ENCODE results near the gene DLEU7. TPM values are rescaled to one million over a fixed set of nuclear protein-coding genes. Genes with fewer than 3 reads are reported as not detected.

Gene DLEU7
- total and polyA plus RNA-seq, 2 donors (not counting 1 experiment from before 2014, with no cell fraction given) = 0.07 to 0.25 TPM

- Histone ChIP-seq H3K36me3 (replicated peaks in 1 of 2; ENCODE audit: control extremely low read depth in 1 of 2, control insufficient read depth in 1 of 2, extremely low read depth in 1 of 2, insufficient read depth in 2 of 2, low read length in 1 of 2) (no peaks in the 10 kb centered on the region), H3K4me2 (replicated peaks; ENCODE audit: low read depth, low read length, poor library complexity, severe bottlenecking) (no peak overlapping the region), H4K20me1 (ENCODE audit: control insufficient read depth, insufficient read depth, low read length, poor library complexity, severe bottlenecking) (no peaks in the 10 kb centered on the region), H2AFZ (ENCODE audit: insufficient read depth, low read depth, low read length, poor library complexity, severe bottlenecking) (no peak overlapping the region), H3K9ac (ENCODE audit: low read length) (no peak overlapping the region), H3K4me3 (ENCODE audit: control extremely low read depth in 1 of 5, extremely low read depth in 1 of 5, insufficient read depth in 1 of 5, low read depth in 2 of 5, low read length in 4 of 5) (no peak overlapping the region), H3K27ac (ENCODE audit: low read length in 2 of 2) (no peak overlapping the region), H3K27me3 (replicated peaks in 1 of 4; ENCODE audit: control extremely low read depth in 1 of 4, control insufficient read depth in 3 of 4, insufficient read depth in 4 of 4, low read length in 3 of 4) (peaks cover 0 to 9% (median 4%) of the 10 kb centered on the region in 4 experiments), H3K9me3 (ENCODE audit: control extremely low read depth in 1 of 3, control insufficient read depth in 2 of 3, insufficient read depth in 1 of 3, low read length in 2 of 3) (peaks cover 0 to 10% (median 0%) of the 10 kb centered on the region in 3 donors), H3K4me1 (ENCODE audit: control insufficient read depth in 2 of 2, insufficient read depth in 2 of 2, low read length in 2 of 2) (peaks cover 21 to 29% of the 10 kb centered on the region in 2 donors), H3K79me2 (ENCODE audit: control insufficient read depth, insufficient read depth, low read length) (no peaks in the 10 kb centered on the region)
- Mint-ChIP-seq H3K9me3 (ENCODE audit: insufficient read depth) (peaks cover 2% of the 10 kb centered on the region), H3K4me3 (peak overlapping the region; percentile 70), H3K27me3 (peaks cover 8% of the 10 kb centered on the region), H3K27ac (no peak overlapping the region), H3K4me1 (peaks cover 30% of the 10 kb centered on the region)
- no peak for TF ChIP-seq EZH2 (IDR thresholded peaks at IDR 0.05; ENCODE audit: borderline replicate concordance, insufficient read depth, low read depth, low read length, poor library complexity, severe bottlenecking)
- TF ChIP-seq, protein P1, sequence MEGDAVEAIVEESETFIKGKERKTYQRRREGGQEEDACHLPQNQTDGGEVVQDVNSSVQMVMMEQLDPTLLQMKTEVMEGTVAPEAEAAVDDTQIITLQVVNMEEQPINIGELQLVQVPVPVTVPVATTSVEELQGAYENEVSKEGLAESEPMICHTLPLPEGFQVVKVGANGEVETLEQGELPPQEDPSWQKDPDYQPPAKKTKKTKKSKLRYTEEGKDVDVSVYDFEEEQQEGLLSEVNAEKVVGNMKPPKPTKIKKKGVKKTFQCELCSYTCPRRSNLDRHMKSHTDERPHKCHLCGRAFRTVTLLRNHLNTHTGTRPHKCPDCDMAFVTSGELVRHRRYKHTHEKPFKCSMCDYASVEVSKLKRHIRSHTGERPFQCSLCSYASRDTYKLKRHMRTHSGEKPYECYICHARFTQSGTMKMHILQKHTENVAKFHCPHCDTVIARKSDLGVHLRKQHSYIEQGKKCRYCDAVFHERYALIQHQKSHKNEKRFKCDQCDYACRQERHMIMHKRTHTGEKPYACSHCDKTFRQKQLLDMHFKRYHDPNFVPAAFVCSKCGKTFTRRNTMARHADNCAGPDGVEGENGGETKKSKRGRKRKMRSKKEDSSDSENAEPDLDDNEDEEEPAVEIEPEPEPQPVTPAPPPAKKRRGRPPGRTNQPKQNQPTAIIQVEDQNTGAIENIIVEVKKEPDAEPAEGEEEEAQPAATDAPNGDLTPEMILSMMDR (IDR thresholded peaks at IDR 0.05) = no peak
- 84% methylated on average over 4 of the region's 6 CpGs for WGBS (ENCODE audit: insufficient coverage)
- intact Hi-C loops (cut with micrococcal nuclease) = no loop called here
- no peak for DNase-seq
- CTCF ChIA-PET = no interaction called here
- POLR2A ChIA-PET = no interaction called here
- ATAC-seq (ENCODE audit: low read depth) = no peak
These were observed 788 bp upstream of the DLEU7 start for GRCh38 chr13:50844084-50844875.

- Mint-ChIP-seq H3K4me1 (peaks cover 29% of the 10 kb centered on the region), H3K27ac (no peak overlapping the region), H3K9me3 (ENCODE audit: insufficient read depth) (peaks cover 2% of the 10 kb centered on the region), H3K27me3 (peaks cover 6% of the 10 kb centered on the region), H3K4me3 (peak overlapping the region; percentile 72)
- Histone ChIP-seq H3K9me3 (ENCODE audit: control extremely low read depth in 1 of 3, control insufficient read depth in 2 of 3, insufficient read depth in 1 of 3, low read length in 2 of 3) (peaks cover 0 to 10% (median 0%) of the 10 kb centered on the region in 3 donors), H3K4me3 (ENCODE audit: control extremely low read depth in 1 of 5, extremely low read depth in 1 of 5, insufficient read depth in 1 of 5, low read depth in 2 of 5, low read length in 4 of 5) (peak overlapping the region in 3 of 5 experiments; percentile 41 to 42 (median 42)), H3K79me2 (ENCODE audit: control insufficient read depth, insufficient read depth, low read length) (no peaks in the 10 kb centered on the region), H3K27ac (ENCODE audit: low read length in 2 of 2) (no peak overlapping the region), H4K20me1 (ENCODE audit: control insufficient read depth, insufficient read depth, low read length, poor library complexity, severe bottlenecking) (no peaks in the 10 kb centered on the region), H3K9ac (ENCODE audit: low read length) (peak overlapping the region; percentile 42), H2AFZ (ENCODE audit: insufficient read depth, low read depth, low read length, poor library complexity, severe bottlenecking) (peak overlapping the region; percentile 69), H3K36me3 (replicated peaks in 1 of 2; ENCODE audit: control extremely low read depth in 1 of 2, control insufficient read depth in 1 of 2, extremely low read depth in 1 of 2, insufficient read depth in 2 of 2, low read length in 1 of 2) (no peaks in the 10 kb centered on the region), H3K4me1 (ENCODE audit: control insufficient read depth in 2 of 2, insufficient read depth in 2 of 2, low read length in 2 of 2) (peaks cover 21 to 29% of the 10 kb centered on the region in 2 donors), H3K27me3 (replicated peaks in 1 of 4; ENCODE audit: control extremely low read depth in 1 of 4, control insufficient read depth in 3 of 4, insufficient read depth in 4 of 4, low read length in 3 of 4) (peaks cover 0 to 9% (median 4%) of the 10 kb centered on the region in 4 experiments), H3K4me2 (replicated peaks; ENCODE audit: low read depth, low read length, poor library complexity, severe bottlenecking) (peak overlapping the region; percentile 78)
- CTCF ChIA-PET = no interaction called here
- 73% methylated on average over 6 of the region's 8 CpGs for WGBS (ENCODE audit: insufficient coverage)
- no peak for TF ChIP-seq EZH2 (IDR thresholded peaks at IDR 0.05; ENCODE audit: borderline replicate concordance, insufficient read depth, low read depth, low read length, poor library complexity, severe bottlenecking)
- TF ChIP-seq, protein P1 (IDR thresholded peaks at IDR 0.05) = no peak
- no peak for ATAC-seq (ENCODE audit: low read depth)
- intact Hi-C loops (cut with micrococcal nuclease) = no loop called here
- POLR2A ChIA-PET = no interaction called here
- no peak for DNase-seq
These were observed 569 bp downstream of the DLEU7 start for GRCh38 chr13:50842990-50843256.
